ENCODE measurements around the gene NOTCH2NLA. TPM values are rescaled to one million over a fixed set of nuclear protein-coding genes. Genes with fewer than 3 reads are reported as not detected.
"Not testable (repeated sequence)": the region's sequence is repeated elsewhere in the genome, so short reads cannot be mapped to it uniquely, and the experiment has no call there.

NOTCH2NLA gene
- total RNA-seq, 1 donor from 2014 or later, result 17.9 TPM

DNA sequence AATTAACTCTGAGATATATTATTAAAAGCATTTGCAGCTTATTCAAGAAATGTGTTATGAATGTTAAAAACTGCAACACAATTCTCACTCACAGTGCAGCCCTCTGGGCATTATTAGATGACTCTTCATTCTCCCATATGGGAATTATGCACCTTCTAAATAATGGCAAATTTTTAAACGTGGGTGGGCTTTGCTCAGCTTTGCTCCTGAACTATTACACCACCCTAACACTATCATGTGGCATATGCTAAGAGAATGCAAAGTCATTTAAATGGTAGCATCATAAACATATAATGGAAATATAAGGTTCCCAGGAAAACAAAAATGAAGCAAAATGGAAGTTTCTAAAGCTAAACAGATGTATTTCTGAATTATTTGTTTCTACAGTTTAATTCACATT lies 61.5 kb downstream of the NOTCH2NLA start:
- not testable (repeated sequence) for DNase-seq

DNA sequence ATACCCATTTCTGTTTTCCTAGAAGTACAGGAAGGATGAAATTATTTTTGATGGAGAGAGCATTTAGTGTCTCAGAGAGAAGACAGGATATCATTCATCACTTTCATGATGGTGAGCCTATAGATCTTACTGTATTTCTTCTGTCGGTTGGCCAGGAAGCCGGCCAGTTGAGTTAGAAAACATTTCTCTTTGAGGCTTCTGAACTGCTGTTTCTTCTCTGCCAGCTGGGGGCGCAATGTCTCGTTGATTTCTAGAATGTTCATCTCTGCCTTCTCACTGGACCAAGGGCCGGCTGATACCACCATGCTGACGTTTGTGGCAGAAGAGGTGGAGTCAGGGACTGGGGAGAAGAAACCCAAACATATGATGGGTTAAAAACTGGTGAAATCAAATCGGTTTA lies 84.4 kb downstream of the NOTCH2NLA start, which contains the start of gene NBPF10:
Gene NBPF10, minus strand, starts transcription at position 340 of the 400 bp plus-strand sequence. Its CDS starts 35 bp downstream, at position 305.
- not testable (repeated sequence) for DNase-seq

Other genes with a start within 250 kb of the NOTCH2NLA start
- gene TXNIP, start 232.4 kb downstream of the NOTCH2NLA start, total RNA-seq, result 317 TPM
- gene HJV, start 207.3 kb downstream of the NOTCH2NLA start, total RNA-seq, result not detected
- gene NBPF10, start 84.2 kb downstream of the NOTCH2NLA start, total RNA-seq, result 1.1 TPM